CD4-positive, alpha-beta T cell treated with Interferon gamma for 1 hour (primary cell): Measurements from ENCODE around the gene STAM.
"Not testable (repeated sequence)": the region's sequence is repeated elsewhere in the genome, so short reads cannot be mapped to it uniquely, and the experiment has no call there.

Experiments
- DNase-seq: peaks from one replicate; pipeline ENCODE4 v3.0.0-alpha.2; 2020

Gene STAM

GRCh38 chr10:17643755-17644484, at the start of gene STAM:
STAM (plus strand) TSS chr10:17644151; CDS start chr10:17644340, 189 bp downstream.
- peak; percentile 91 for DNase-seq

- no peak for DNase-seq
Measured at GRCh38 chr10:17597386-17597785, 46.6 kb upstream of the STAM start.

GRCh38 chr10:17599089-17599488, 44.9 kb upstream of the STAM start:
- no peak for DNase-seq

GRCh38 chr10:17605936-17606335, 38.0 kb upstream of the STAM start:
- no peak for DNase-seq

GRCh38 chr10:17606547-17607040, 37.4 kb upstream of the STAM start:
- DNase-seq = no peak

- no peak for DNase-seq
Measured at GRCh38 chr10:17607060-17607459, 36.9 kb upstream of the STAM start.

GRCh38 chr10:17607603-17608332, 36.2 kb upstream of the STAM start:
- DNase-seq = no peak

- no peak for DNase-seq
Measured at GRCh38 chr10:17609523-17610079, 34.4 kb upstream of the STAM start.

- no peak for DNase-seq
Measured at GRCh38 chr10:17616403-17617030, 27.4 kb upstream of the STAM start.

- peak; percentile 29 for DNase-seq
Measured at GRCh38 chr10:17617031-17617911, 26.7 kb upstream of the STAM start, which contains the start of gene HACD1. HACD1 (minus strand) TSS chr10:17617374; CDS start chr10:17617339, 35 bp downstream.

GRCh38 chr10:17622061-17622460, 21.9 kb upstream of the STAM start:
- DNase-seq = no peak

- DNase-seq = no peak
Measured at GRCh38 chr10:17624996-17625395, 19.0 kb upstream of the STAM start.

- no peak for DNase-seq
Measured at GRCh38 chr10:17626656-17627055, 17.3 kb upstream of the STAM start.

- not testable (repeated sequence) for DNase-seq
Measured at GRCh38 chr10:17632590-17632989, 11.4 kb upstream of the STAM start.

GRCh38 chr10:17633353-17633752, 10.6 kb upstream of the STAM start:
- DNase-seq = no peak

- no peak for DNase-seq
Measured at GRCh38 chr10:17637869-17638268, 6.1 kb upstream of the STAM start.

- DNase-seq = no peak
Measured at GRCh38 chr10:17640331-17640816, 3.6 kb upstream of the STAM start.

GRCh38 chr10:17643339-17643754, 604 bp upstream of the STAM start:
- no peak for DNase-seq

- no peak for DNase-seq
Measured at GRCh38 chr10:17644485-17644943, 563 bp downstream of the STAM start.

- DNase-seq = no peak
Measured at GRCh38 chr10:17645621-17646345, 1.8 kb downstream of the STAM start.

GRCh38 chr10:17647326-17647725, 3.4 kb downstream of the STAM start:
- DNase-seq = no peak
